Smooth muscle cell (in vitro differentiated cells): Measurements from ENCODE around the gene ZNF831. TPM values are rescaled to one million over a fixed set of nuclear protein-coding genes. Genes with fewer than 3 reads are reported as not detected.

Source experiments
- DNase-seq: peaks from one replicate; lab custom pipeline; 2025; ENCODE audit not compliant: unreplicated experiment; lab: John Stamatoyannopoulos, UW
- H2AFZ ChIP-seq: fragments of 200-600 bp; sonication (generic); 2 replicates; pipeline ENCODE4 v1.6.0; 2016; ENCODE audit warnings: antibody characterized with exemption, low read depth, mild to moderate bottlenecking
- H3F3A ChIP-seq: fragments of 200-600 bp; sonication (generic); 2 replicates; pipeline ENCODE4 v1.6.0; 2017; ENCODE audit warnings: antibody characterized with exemption, low read depth
- H3K27ac ChIP-seq: fragments of 200-600 bp; sonication (generic); 2 replicates; pipeline ENCODE4 v1.5.1; 2016; ENCODE audit warnings: low read depth, mild to moderate bottlenecking
- H3K27me3 ChIP-seq: fragments of 200-600 bp; sonication (generic); 2 replicates; pipeline ENCODE4 v1.6.1; 2016; ENCODE audit warnings: low read depth, mild to moderate bottlenecking
- H3K36me3 ChIP-seq: fragments of 200-600 bp; sonication (generic); 2 replicates; pipeline ENCODE4 v1.5.1; 2016; ENCODE audit warnings: low read depth
- H3K4me1 ChIP-seq: fragments of 200-600 bp; sonication (generic); 2 replicates; pipeline ENCODE4 v1.5.1; 2016; ENCODE audit warnings: low read depth
- H3K4me2 ChIP-seq: fragments of 200-600 bp; sonication (generic); 2 replicates; pipeline ENCODE4 v1.6.0; 2016; ENCODE audit warnings: mild to moderate bottlenecking
- H3K4me3 ChIP-seq: fragments of 200-600 bp; sonication (generic); 2 replicates; pipeline ENCODE4 v1.5.1; 2016; ENCODE audit warnings: mild to moderate bottlenecking
- H3K79me2 ChIP-seq: fragments of 200-600 bp; sonication (generic); 2 replicates; pipeline ENCODE4 v1.6.0; 2016; ENCODE audit warnings: low read depth, mild to moderate bottlenecking
- H3K9ac ChIP-seq: fragments of 200-600 bp; sonication (generic); 2 replicates; pipeline ENCODE4 v1.6.0; 2016; ENCODE audit warnings: low read depth
- H3K9me3 ChIP-seq: fragments of 200-600 bp; sonication (generic); replicated peaks from 2 replicates; pipeline ENCODE4 v1.5.1; 2016; ENCODE audit warnings: low read depth
- H4K20me1 ChIP-seq: fragments of 200-600 bp; sonication (generic); 2 replicates; pipeline ENCODE4 v1.6.0; 2016; ENCODE audit warnings: low read depth
- WGBS: methylation state at CpG from one replicate; pipeline ENCODE4 v1.1.7; 2016; ENCODE audit warnings: low lambda C conversion rate; 5-methylcytosine and 5-hydroxymethylcytosine counted together
- polyA plus RNA-seq: library from polyadenylated mRNA; unstranded; fragments of >200 nt; fragmentation: Nextera tagmentation; extraction: Ambion mirVana; gene quantifications from 2 replicates; pipeline ENCODE4 v1.2.1, GENCODE V29; 2016
- total RNA-seq: library from RNA; depleted of rRNA; stranded (reverse); fragments of >200 nt; gene quantifications from 2 replicates; pipeline ENCODE4 v1.2.3, GENCODE V29; 2014
- TF ChIP-seq, protein P1 (sequence below): fragments of 200-600 bp; sonication (generic); IDR thresholded peaks from 2 replicates; pipeline ENCODE4 v1.5.1; 2017; ENCODE audit warnings: borderline replicate concordance, mild to moderate bottlenecking, antibody characterized with exemption; ENCODE audit not compliant: insufficient read depth, poor library complexity, severe bottlenecking

ZNF831 gene
- total and polyA plus RNA-seq, 2 experiments from 2014 or later: not detected

DNA sequence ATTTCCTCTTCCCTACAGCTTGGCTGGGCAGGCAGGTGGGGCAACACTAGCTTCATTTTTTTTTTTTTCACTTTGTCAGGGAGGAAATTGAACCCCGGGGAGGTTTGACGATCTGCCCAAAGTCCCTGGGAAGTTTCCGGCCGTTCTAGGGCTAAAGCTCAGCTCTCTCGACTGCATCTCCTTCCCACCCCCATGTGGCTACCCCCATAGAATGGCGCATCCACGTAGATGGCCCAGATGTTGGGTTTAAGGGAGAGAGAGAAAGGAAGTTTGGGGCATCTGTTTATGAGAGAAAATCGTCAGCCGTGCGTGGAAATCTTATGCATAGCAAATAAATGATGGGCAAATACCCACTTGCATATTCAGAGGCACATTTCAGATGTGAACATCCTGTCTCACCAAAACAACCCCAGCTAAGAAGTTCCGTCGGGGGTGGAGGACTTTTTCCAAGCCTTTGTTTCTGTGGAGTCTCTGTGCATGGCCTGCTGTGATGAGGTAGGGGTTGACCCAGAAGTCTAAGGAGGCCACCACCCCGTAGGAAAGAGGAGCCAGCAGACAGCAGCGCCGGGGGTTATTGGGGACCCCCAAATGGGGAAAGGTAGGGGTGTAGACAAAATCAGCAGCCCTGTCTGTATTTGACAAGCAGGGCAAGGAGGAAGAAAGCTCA lies 40.5 kb upstream of the ZNF831 start:
- no peaks in the 10 kb centered on the region for H3F3A ChIP-seq

DNA sequence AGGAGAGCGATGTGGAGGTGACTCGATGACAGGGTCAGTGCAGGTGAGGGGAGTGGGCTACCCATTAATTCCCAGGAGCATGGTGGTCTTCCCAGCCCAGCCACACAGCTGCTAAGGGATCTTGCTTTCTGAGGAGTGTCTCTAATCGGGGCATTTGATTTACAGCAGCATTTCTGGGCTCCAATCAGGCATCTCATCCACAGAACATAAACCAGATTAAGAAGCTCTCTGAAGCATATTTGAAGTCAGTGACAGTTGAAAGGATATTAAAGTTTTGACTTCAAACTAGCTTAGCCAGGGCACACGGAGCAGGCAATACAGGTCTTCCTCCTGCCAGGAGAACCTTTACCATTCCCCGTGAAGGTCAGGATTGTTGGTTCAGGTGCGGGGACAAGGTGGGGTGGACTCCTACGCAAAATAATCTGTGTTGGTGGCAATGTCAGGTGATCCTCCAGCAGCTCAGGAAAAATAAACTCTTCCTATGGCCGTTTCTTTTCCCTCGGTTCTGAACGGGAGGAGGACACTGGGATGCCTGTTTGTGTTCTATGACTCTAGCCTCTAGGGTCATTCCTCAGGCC lies 39.9 kb upstream of the ZNF831 start:
- no peak overlapping the region for H2AFZ ChIP-seq
- H3K9me3 ChIP-seq: no peaks in the 10 kb centered on the region
- H3K4me2 ChIP-seq: no peak overlapping the region
- H3K79me2 ChIP-seq: no peaks in the 10 kb centered on the region
- no peak for DNase-seq
- WGBS: 90% methylated on average over 10 of the region's 10 CpGs
- no peaks in the 10 kb centered on the region for H3F3A ChIP-seq
- TF ChIP-seq, protein P1, sequence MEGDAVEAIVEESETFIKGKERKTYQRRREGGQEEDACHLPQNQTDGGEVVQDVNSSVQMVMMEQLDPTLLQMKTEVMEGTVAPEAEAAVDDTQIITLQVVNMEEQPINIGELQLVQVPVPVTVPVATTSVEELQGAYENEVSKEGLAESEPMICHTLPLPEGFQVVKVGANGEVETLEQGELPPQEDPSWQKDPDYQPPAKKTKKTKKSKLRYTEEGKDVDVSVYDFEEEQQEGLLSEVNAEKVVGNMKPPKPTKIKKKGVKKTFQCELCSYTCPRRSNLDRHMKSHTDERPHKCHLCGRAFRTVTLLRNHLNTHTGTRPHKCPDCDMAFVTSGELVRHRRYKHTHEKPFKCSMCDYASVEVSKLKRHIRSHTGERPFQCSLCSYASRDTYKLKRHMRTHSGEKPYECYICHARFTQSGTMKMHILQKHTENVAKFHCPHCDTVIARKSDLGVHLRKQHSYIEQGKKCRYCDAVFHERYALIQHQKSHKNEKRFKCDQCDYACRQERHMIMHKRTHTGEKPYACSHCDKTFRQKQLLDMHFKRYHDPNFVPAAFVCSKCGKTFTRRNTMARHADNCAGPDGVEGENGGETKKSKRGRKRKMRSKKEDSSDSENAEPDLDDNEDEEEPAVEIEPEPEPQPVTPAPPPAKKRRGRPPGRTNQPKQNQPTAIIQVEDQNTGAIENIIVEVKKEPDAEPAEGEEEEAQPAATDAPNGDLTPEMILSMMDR: no peak
- no peaks in the 10 kb centered on the region for H4K20me1 ChIP-seq
- H3K36me3 ChIP-seq: no peaks in the 10 kb centered on the region
- H3K27ac ChIP-seq: no peak overlapping the region
- no peak overlapping the region for H3K4me3 ChIP-seq
- H3K9ac ChIP-seq: no peak overlapping the region
- H3K4me1 ChIP-seq: peaks cover 3% of the 10 kb centered on the region
- peaks cover 5% of the 10 kb centered on the region for H3K27me3 ChIP-seq

More for the DNA sequence above, 40.5 kb upstream of the ZNF831 start:
- no peak overlapping the region for H3K9ac ChIP-seq
- H3K79me2 ChIP-seq: no peaks in the 10 kb centered on the region
- no peak overlapping the region for H3K4me3 ChIP-seq
- H3K4me2 ChIP-seq: no peak overlapping the region
- H4K20me1 ChIP-seq: no peaks in the 10 kb centered on the region
- TF ChIP-seq, protein P1: no peak
- no peak overlapping the region for H2AFZ ChIP-seq
- no peak overlapping the region for H3K27ac ChIP-seq
- H3K36me3 ChIP-seq: no peaks in the 10 kb centered on the region
- peaks cover 5% of the 10 kb centered on the region for H3K27me3 ChIP-seq
- no peak for DNase-seq
- peaks cover 3% of the 10 kb centered on the region for H3K4me1 ChIP-seq
- WGBS: 89% methylated on average over 15 of the region's 15 CpGs
- no peaks in the 10 kb centered on the region for H3K9me3 ChIP-seq

DNA sequence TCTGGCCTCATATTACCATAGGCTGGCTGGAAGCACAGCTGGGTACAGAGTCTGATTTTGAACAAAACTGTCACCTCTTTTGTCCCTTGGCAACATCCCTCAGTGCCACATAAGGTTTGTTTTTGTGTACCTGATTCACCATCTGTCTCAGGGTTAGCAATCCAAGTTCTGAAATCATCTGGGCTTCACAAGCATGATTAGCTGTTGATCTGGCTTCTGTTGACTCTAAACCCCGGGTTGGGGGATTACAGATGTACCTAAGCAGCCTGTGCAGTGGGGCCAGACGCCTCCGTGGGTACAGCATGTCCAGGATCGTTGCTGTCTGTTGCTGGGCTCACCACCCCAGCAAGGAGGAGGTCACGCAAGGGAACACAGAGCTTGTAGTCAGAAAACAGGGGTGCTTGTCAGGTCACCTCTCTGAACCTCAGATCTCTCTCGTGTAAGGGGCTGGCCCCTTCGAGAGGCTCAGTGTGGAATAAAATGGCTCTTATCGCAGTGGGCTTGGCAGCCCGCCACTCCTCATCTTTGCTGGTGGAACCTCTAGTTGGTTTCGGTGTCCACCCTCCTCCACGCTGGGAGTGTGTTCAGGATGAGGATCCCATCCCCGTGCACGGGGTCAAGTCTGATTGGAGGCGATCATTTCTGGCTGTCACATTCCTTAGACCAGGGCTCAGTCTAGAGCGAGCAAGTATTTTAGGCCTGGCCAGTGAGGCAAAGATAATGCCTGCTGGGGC lies 39.2 kb upstream of the ZNF831 start:
- H3F3A ChIP-seq: no peaks in the 10 kb centered on the region
- no peaks in the 10 kb centered on the region for H3K79me2 ChIP-seq
- H3K36me3 ChIP-seq: no peaks in the 10 kb centered on the region
- no peak overlapping the region for H3K9ac ChIP-seq
- H3K9me3 ChIP-seq: no peaks in the 10 kb centered on the region
- no peak overlapping the region for H3K4me2 ChIP-seq
- 92% methylated on average over 15 of the region's 15 CpGs for WGBS
- H3K27ac ChIP-seq: no peak overlapping the region
- H4K20me1 ChIP-seq: no peaks in the 10 kb centered on the region
- H3K4me1 ChIP-seq: peaks cover 3% of the 10 kb centered on the region
- no peaks in the 10 kb centered on the region for H3K27me3 ChIP-seq
- H2AFZ ChIP-seq: no peak overlapping the region
- H3K4me3 ChIP-seq: no peak overlapping the region
- no peak for DNase-seq
- TF ChIP-seq, protein P1: no peak
